Measurements from ENCODE around the gene STAG3.
"Not testable (repeated sequence)": the region's sequence is repeated elsewhere in the genome, so short reads cannot be mapped to it uniquely, and the experiment has no call there.

Gene STAG3

DNA sequence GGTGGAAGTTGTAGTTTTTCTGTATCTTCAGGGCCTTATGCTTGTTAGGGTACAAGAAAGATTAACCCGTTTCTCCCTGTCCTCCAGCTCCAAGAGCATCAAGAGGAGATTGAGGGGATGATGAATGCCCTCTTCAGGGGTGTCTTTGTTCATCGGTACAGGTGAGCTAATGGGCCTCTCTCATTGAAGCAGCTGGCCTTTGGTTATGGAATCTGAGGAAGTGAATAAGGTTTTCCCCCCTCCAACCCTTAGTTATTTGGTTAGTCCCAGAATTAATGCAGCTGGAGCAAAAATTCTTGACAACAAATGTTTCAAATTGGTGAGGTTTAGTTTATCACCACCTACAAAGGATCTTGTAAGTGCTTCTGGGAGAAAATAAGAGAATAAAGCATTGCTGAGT, 17.5 kb downstream of the STAG3 start:
- TF ChIP-seq PPARA (CRISPR knock-in tag; IDR thresholded peaks at IDR 0.05; ENCODE audit: borderline replicate concordance), result no peak
- TF ChIP-seq, protein P1, sequence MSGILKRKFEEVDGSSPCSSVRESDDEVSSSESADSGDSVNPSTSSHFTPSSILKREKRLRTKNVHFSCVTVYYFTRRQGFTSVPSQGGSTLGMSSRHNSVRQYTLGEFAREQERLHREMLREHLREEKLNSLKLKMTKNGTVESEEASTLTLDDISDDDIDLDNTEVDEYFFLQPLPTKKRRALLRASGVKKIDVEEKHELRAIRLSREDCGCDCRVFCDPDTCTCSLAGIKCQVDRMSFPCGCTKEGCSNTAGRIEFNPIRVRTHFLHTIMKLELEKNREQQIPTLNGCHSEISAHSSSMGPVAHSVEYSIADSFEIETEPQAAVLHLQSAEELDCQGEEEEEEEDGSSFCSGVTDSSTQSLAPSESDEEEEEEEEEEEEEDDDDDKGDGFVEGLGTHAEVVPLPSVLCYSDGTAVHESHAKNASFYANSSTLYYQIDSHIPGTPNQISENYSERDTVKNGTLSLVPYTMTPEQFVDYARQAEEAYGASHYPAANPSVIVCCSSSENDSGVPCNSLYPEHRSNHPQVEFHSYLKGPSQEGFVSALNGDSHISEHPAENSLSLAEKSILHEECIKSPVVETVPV (CRISPR knock-in tag; IDR thresholded peaks at IDR 0.05), result no peak
- no peak for TF ChIP-seq TCF4 (CRISPR knock-in tag; IDR thresholded peaks at IDR 0.05; ENCODE audit: borderline replicate concordance)
- TF ChIP-seq ESRRG (CRISPR knock-in tag; IDR thresholded peaks at IDR 0.05), result no peak
- no peak for TF ChIP-seq CSDC2 (CRISPR knock-in tag; IDR thresholded peaks at IDR 0.05)
- TF ChIP-seq BACH2 (CRISPR knock-in tag; IDR thresholded peaks at IDR 0.05; ENCODE audit: borderline replicate concordance), result no peak
- TF ChIP-seq RARB (CRISPR knock-in tag; IDR thresholded peaks at IDR 0.05), result no peak
- TF ChIP-seq ZFP30 (CRISPR knock-in tag; IDR thresholded peaks at IDR 0.05), result no peak
- no peak for TF ChIP-seq ARNTL (CRISPR knock-in tag; IDR thresholded peaks at IDR 0.05; ENCODE audit: borderline replicate concordance, low read depth)
- ATAC-seq, result no peak

DNA sequence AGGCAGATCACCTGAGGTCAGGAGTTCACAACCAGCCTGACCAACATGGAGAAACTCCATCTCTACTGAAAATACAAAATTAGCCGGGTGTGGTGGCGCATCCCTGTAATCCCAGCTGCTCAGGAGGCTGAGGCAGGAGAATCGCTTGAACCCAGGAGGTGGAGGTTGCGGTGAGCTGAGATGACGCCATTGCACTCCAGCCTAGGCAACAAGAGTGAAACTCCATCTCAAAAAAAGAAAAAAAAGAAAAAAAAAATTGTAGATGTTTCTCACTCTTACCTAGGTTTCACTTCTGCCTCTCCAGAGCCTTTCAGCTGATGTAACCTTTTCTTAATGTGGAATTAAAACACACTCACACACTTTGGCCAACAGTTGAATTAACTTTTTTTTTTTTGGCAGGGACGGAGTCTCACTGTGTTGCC, 18.2 kb downstream of the STAG3 start:
- not testable (repeated sequence) for ATAC-seq

DNA sequence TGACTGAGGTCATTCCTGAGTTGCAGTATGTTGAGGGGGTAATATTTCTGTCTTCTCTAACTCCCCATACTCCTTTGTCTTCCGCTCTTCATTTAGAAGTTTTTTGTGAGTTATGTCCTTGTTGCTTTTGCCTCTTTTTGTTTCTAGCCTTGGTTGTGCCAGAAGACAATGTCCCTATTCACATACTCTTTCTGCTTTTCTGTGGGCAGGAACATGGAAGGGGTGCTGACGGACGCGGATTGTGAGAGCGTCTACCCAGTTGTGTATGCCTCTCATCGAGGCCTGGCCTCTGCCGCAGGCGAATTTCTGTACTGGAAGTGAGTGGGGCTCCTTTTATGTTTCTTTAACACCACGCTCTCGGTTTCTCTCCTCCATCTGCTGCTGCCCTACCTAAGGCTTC, 20.5 kb downstream of the STAG3 start:
- TF ChIP-seq OSR1 (CRISPR knock-in tag; IDR thresholded peaks at IDR 0.05), result no peak
- TF ChIP-seq CSDC2 (CRISPR knock-in tag; IDR thresholded peaks at IDR 0.05), result no peak
- TF ChIP-seq SNAI2 (CRISPR knock-in tag; IDR thresholded peaks at IDR 0.05), result no peak
- no peak for TF ChIP-seq ZFP3 (CRISPR knock-in tag; IDR thresholded peaks at IDR 0.05)
- TF ChIP-seq, protein P2, sequence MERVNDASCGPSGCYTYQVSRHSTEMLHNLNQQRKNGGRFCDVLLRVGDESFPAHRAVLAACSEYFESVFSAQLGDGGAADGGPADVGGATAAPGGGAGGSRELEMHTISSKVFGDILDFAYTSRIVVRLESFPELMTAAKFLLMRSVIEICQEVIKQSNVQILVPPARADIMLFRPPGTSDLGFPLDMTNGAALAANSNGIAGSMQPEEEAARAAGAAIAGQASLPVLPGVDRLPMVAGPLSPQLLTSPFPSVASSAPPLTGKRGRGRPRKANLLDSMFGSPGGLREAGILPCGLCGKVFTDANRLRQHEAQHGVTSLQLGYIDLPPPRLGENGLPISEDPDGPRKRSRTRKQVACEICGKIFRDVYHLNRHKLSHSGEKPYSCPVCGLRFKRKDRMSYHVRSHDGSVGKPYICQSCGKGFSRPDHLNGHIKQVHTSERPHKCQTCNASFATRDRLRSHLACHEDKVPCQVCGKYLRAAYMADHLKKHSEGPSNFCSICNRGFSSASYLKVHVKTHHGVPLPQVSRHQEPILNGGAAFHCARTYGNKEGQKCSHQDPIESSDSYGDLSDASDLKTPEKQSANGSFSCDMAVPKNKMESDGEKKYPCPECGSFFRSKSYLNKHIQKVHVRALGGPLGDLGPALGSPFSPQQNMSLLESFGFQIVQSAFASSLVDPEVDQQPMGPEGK (CRISPR knock-in tag; IDR thresholded peaks at IDR 0.05; ENCODE audit: borderline replicate concordance), result no peak
- TF ChIP-seq, protein P1 (CRISPR knock-in tag; IDR thresholded peaks at IDR 0.05), result no peak
- no peak for TF ChIP-seq ZNF70 (CRISPR knock-in tag; IDR thresholded peaks at IDR 0.05)
- TF ChIP-seq ZNF565 (CRISPR knock-in tag; conservative IDR thresholded peaks at IDR 0.05; ENCODE audit: low read depth), result no peak
- TF ChIP-seq, protein P3, sequence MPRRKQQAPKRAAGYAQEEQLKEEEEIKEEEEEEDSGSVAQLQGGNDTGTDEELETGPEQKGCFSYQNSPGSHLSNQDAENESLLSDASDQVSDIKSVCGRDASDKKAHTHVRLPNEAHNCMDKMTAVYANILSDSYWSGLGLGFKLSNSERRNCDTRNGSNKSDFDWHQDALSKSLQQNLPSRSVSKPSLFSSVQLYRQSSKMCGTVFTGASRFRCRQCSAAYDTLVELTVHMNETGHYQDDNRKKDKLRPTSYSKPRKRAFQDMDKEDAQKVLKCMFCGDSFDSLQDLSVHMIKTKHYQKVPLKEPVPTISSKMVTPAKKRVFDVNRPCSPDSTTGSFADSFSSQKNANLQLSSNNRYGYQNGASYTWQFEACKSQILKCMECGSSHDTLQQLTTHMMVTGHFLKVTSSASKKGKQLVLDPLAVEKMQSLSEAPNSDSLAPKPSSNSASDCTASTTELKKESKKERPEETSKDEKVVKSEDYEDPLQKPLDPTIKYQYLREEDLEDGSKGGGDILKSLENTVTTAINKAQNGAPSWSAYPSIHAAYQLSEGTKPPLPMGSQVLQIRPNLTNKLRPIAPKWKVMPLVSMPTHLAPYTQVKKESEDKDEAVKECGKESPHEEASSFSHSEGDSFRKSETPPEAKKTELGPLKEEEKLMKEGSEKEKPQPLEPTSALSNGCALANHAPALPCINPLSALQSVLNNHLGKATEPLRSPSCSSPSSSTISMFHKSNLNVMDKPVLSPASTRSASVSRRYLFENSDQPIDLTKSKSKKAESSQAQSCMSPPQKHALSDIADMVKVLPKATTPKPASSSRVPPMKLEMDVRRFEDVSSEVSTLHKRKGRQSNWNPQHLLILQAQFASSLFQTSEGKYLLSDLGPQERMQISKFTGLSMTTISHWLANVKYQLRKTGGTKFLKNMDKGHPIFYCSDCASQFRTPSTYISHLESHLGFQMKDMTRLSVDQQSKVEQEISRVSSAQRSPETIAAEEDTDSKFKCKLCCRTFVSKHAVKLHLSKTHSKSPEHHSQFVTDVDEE (CRISPR knock-in tag; IDR thresholded peaks at IDR 0.05), result no peak
- no peak for TF ChIP-seq PPARA (CRISPR knock-in tag; IDR thresholded peaks at IDR 0.05; ENCODE audit: borderline replicate concordance)
- no peak for TF ChIP-seq ZC3H10 (CRISPR knock-in tag; IDR thresholded peaks at IDR 0.05)
- no peak for TF ChIP-seq GLIS3 (CRISPR knock-in tag; IDR thresholded peaks at IDR 0.05)
- no peak for TF ChIP-seq ZNF8 (CRISPR knock-in tag; IDR thresholded peaks at IDR 0.05)
- no peak for TF ChIP-seq RARB (CRISPR knock-in tag; IDR thresholded peaks at IDR 0.05)
- no peak for TF ChIP-seq ARNTL (CRISPR knock-in tag; IDR thresholded peaks at IDR 0.05; ENCODE audit: borderline replicate concordance, low read depth)
- TF ChIP-seq BACH2 (CRISPR knock-in tag; IDR thresholded peaks at IDR 0.05; ENCODE audit: borderline replicate concordance), result no peak
- no peak for TF ChIP-seq ESRRG (CRISPR knock-in tag; IDR thresholded peaks at IDR 0.05)
- TF ChIP-seq ISL1 (CRISPR knock-in tag; IDR thresholded peaks at IDR 0.05), result no peak
- TF ChIP-seq ZFP30 (CRISPR knock-in tag; IDR thresholded peaks at IDR 0.05), result no peak
- no peak for ATAC-seq

DNA sequence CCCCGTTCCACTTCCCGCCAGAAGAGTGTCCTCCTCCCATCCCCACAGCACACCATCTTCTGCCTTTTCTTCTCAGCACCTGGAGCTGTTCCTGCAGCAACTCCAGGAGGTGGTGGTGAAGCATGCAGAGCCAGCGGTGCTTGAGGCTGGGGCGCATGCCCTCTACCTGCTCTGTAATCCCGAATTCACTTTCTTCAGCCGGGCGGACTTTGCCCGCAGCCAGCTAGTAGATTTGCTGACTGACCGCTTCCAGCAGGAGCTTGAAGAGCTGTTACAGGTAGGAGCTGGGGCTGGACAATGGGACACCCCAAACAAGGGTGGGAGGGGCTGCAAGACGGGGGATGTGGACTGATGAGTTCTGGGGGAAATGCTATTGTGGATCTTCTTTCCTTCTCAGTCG, 23.0 kb downstream of the STAG3 start:
- no peak for ATAC-seq
- no peak for TF ChIP-seq SNAI2 (CRISPR knock-in tag; IDR thresholded peaks at IDR 0.05)
- TF ChIP-seq ZFP30 (CRISPR knock-in tag; IDR thresholded peaks at IDR 0.05), result no peak
- no peak for TF ChIP-seq ZC3H10 (CRISPR knock-in tag; IDR thresholded peaks at IDR 0.05)
- TF ChIP-seq OSR1 (CRISPR knock-in tag; IDR thresholded peaks at IDR 0.05), result no peak
- no peak for TF ChIP-seq BACH2 (CRISPR knock-in tag; IDR thresholded peaks at IDR 0.05; ENCODE audit: borderline replicate concordance)
- TF ChIP-seq, protein P4, sequence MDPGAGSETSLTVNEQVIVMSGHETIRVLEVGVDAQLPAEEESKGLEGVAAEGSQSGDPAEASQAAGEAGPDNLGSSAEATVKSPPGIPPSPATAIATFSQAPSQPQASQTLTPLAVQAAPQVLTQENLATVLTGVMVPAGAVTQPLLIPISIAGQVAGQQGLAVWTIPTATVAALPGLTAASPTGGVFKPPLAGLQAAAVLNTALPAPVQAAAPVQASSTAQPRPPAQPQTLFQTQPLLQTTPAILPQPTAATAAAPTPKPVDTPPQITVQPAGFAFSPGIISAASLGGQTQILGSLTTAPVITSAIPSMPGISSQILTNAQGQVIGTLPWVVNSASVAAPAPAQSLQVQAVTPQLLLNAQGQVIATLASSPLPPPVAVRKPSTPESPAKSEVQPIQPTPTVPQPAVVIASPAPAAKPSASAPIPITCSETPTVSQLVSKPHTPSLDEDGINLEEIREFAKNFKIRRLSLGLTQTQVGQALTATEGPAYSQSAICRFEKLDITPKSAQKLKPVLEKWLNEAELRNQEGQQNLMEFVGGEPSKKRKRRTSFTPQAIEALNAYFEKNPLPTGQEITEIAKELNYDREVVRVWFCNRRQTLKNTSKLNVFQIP (CRISPR knock-in tag; IDR thresholded peaks at IDR 0.05; ENCODE audit: borderline replicate concordance, low read depth), result no peak
- no peak for TF ChIP-seq RARB (CRISPR knock-in tag; IDR thresholded peaks at IDR 0.05)
- TF ChIP-seq, protein P2 (CRISPR knock-in tag; IDR thresholded peaks at IDR 0.05; ENCODE audit: borderline replicate concordance), result no peak
- TF ChIP-seq TCF4 (CRISPR knock-in tag; IDR thresholded peaks at IDR 0.05; ENCODE audit: borderline replicate concordance), result no peak
- TF ChIP-seq, protein P3 (CRISPR knock-in tag; IDR thresholded peaks at IDR 0.05), result no peak
- no peak for TF ChIP-seq ZNF8 (CRISPR knock-in tag; IDR thresholded peaks at IDR 0.05)
